ENCODE measurements around the gene XPR1. TPM values are rescaled to one million over a fixed set of nuclear protein-coding genes. Genes with fewer than 3 reads are reported as not detected.

The XPR1 gene
- total RNA-seq, 1 donor from 2014 or later: 35.2 TPM

DNA sequence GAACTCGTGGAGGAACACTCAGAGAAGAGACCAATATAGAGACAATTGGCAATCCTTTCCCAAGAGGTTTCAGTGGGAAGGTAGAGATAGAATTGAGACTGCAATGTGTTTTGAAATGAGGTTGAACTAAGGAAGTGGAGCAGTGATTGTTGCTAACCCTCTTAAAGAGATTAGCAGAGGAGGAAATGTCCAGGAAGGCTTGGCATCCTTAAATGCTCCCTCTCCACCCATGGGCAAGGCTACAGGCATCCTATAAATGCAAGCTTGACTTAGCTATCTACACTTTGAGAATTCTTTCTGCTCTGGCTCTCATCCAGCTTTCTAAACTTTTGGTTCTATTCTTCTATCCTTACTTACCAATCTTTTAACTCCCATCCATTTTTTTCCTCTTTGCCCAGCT lies 30.3 kb upstream of the XPR1 start:
- TF ChIP-seq, protein P1, sequence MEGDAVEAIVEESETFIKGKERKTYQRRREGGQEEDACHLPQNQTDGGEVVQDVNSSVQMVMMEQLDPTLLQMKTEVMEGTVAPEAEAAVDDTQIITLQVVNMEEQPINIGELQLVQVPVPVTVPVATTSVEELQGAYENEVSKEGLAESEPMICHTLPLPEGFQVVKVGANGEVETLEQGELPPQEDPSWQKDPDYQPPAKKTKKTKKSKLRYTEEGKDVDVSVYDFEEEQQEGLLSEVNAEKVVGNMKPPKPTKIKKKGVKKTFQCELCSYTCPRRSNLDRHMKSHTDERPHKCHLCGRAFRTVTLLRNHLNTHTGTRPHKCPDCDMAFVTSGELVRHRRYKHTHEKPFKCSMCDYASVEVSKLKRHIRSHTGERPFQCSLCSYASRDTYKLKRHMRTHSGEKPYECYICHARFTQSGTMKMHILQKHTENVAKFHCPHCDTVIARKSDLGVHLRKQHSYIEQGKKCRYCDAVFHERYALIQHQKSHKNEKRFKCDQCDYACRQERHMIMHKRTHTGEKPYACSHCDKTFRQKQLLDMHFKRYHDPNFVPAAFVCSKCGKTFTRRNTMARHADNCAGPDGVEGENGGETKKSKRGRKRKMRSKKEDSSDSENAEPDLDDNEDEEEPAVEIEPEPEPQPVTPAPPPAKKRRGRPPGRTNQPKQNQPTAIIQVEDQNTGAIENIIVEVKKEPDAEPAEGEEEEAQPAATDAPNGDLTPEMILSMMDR (IDR thresholded peaks at IDR 0.05; ENCODE audit: insufficient read depth, low read depth, low read length): no peak
- TF ChIP-seq EZH2 (IDR thresholded peaks at IDR 0.05; ENCODE audit: insufficient read depth, low read length): no peak

DNA sequence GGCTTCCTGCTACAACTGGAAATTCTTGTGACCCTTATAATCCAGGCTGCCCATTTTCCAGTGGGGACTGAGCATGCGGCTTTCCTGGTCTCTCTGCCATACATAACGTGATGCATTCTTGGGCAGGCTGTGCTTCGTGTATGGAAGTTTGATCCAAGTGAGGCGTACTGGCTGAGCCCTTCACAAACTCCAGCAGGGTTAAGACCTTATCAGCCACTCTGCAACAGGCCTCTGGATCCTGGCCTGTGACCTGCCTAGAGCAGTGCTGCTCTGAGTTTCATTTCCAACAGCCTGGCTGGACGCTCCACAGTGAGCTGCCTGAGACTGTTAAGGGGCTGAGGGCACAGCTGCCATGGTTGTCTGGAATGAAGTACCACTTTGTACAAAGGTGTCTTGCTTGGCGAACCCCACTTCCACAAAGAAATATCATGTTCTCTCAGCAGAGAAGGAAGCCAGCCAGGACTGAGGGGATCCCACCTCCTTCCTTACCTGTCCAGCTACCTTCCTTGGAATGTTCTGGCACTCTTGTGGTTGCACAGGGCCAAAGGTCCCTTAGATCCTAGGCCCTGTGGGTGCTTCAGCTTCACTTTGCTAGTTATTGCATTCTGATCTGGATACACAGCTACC lies 28.5 kb upstream of the XPR1 start:
- Histone ChIP-seq H2AFZ (ENCODE audit: low read depth, low read length) (no peak overlapping the region), H3K4me3 (ENCODE audit: insufficient read depth, low read depth, low read length) (no peak overlapping the region), H3K27me3 (ENCODE audit: insufficient read depth, low read length) (peaks cover 2% of the 10 kb centered on the region), H4K20me1 (ENCODE audit: insufficient read depth, low read length) (no peaks in the 10 kb centered on the region), H3K4me1 (ENCODE audit: insufficient read depth, low read length) (no peaks in the 10 kb centered on the region), H3K9me3 (ENCODE audit: insufficient read depth, low read depth, low read length) (no peaks in the 10 kb centered on the region), H3K79me2 (ENCODE audit: insufficient read depth, low read length) (no peaks in the 10 kb centered on the region), H3K4me2 (ENCODE audit: low read length) (no peak overlapping the region), H3K9ac (ENCODE audit: low read length) (no peak overlapping the region), H3K36me3 (ENCODE audit: insufficient read depth, low read length) (no peaks in the 10 kb centered on the region), H3K27ac (ENCODE audit: low read depth, low read length) (no peak overlapping the region)
- TF ChIP-seq EZH2 (IDR thresholded peaks at IDR 0.05; ENCODE audit: insufficient read depth, low read length): no peak
- TF ChIP-seq, protein P1 (IDR thresholded peaks at IDR 0.05; ENCODE audit: insufficient read depth, low read depth, low read length): no peak
- Mint-ChIP-seq H3K36me3 (ENCODE audit: low read depth, unreplicated experiment) (no peaks in the 10 kb centered on the region), H3K4me1 (ENCODE audit: low read depth, unreplicated experiment) (peaks cover 9% of the 10 kb centered on the region), H3K27me3 (ENCODE audit: low read depth, unreplicated experiment) (peaks cover 22% of the 10 kb centered on the region), H3K9me3 (ENCODE audit: unreplicated experiment) (peaks cover 2% of the 10 kb centered on the region), H3K27ac (ENCODE audit: unreplicated experiment) (no peak overlapping the region), H3K4me3 (ENCODE audit: unreplicated experiment) (no peak overlapping the region)
- DNase-seq (ENCODE audit: low read depth): no peak
- no peak for FAIRE-seq

More for the DNA sequence above, 30.3 kb upstream of the XPR1 start:
- Histone ChIP-seq H3K4me3 (ENCODE audit: insufficient read depth, low read depth, low read length) (no peak overlapping the region), H3K9me3 (ENCODE audit: insufficient read depth, low read depth, low read length) (no peaks in the 10 kb centered on the region), H2AFZ (ENCODE audit: low read depth, low read length) (no peak overlapping the region), H3K27me3 (ENCODE audit: insufficient read depth, low read length) (no peaks in the 10 kb centered on the region), H3K27ac (ENCODE audit: low read depth, low read length) (no peak overlapping the region), H3K9ac (ENCODE audit: low read length) (no peak overlapping the region), H3K4me1 (ENCODE audit: insufficient read depth, low read length) (no peaks in the 10 kb centered on the region), H3K4me2 (ENCODE audit: low read length) (no peak overlapping the region), H3K79me2 (ENCODE audit: insufficient read depth, low read length) (no peaks in the 10 kb centered on the region), H3K36me3 (ENCODE audit: insufficient read depth, low read length) (no peaks in the 10 kb centered on the region), H4K20me1 (ENCODE audit: insufficient read depth, low read length) (no peaks in the 10 kb centered on the region)
- Mint-ChIP-seq H3K27ac (ENCODE audit: unreplicated experiment) (no peak overlapping the region), H3K4me3 (ENCODE audit: unreplicated experiment) (no peak overlapping the region), H3K9me3 (ENCODE audit: unreplicated experiment) (peaks cover 2% of the 10 kb centered on the region), H3K4me1 (ENCODE audit: low read depth, unreplicated experiment) (peaks cover 14% of the 10 kb centered on the region), H3K36me3 (ENCODE audit: low read depth, unreplicated experiment) (no peaks in the 10 kb centered on the region), H3K27me3 (ENCODE audit: low read depth, unreplicated experiment) (peaks cover 22% of the 10 kb centered on the region)
- DNase-seq (ENCODE audit: low read depth) (no peak), FAIRE-seq (no peak)

DNA sequence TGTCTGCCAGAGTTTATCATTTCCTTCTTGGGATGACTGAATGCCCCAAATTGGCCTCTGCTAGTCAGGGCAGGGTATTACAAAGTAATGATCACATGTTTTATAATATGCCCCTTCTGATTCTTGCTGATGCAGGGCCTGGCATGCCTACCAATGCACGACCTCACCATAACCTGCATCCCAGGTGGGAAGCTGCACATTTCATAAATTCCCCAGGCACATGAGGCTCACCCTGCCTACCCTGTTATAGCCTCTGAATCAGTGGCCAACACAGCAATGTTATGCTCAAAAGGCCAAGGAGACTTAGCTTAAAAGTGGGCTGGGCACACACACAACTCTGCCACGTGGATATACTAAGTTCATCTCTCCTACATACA lies 28.0 kb upstream of the XPR1 start:
- Histone ChIP-seq H4K20me1 (ENCODE audit: insufficient read depth, low read length) (no peaks in the 10 kb centered on the region), H3K36me3 (ENCODE audit: insufficient read depth, low read length) (no peaks in the 10 kb centered on the region), H3K4me3 (ENCODE audit: insufficient read depth, low read depth, low read length) (no peak overlapping the region), H3K27ac (ENCODE audit: low read depth, low read length) (no peak overlapping the region), H3K4me1 (ENCODE audit: insufficient read depth, low read length) (no peaks in the 10 kb centered on the region), H3K4me2 (ENCODE audit: low read length) (no peak overlapping the region), H3K9ac (ENCODE audit: low read length) (no peak overlapping the region), H2AFZ (ENCODE audit: low read depth, low read length) (no peak overlapping the region), H3K27me3 (ENCODE audit: insufficient read depth, low read length) (peaks cover 2% of the 10 kb centered on the region), H3K9me3 (ENCODE audit: insufficient read depth, low read depth, low read length) (no peaks in the 10 kb centered on the region), H3K79me2 (ENCODE audit: insufficient read depth, low read length) (no peaks in the 10 kb centered on the region)
- DNase-seq (ENCODE audit: low read depth): no peak
- no peak overlapping the region for H3K27ac Mint-ChIP-seq (ENCODE audit: unreplicated experiment)
- peaks cover 2% of the 10 kb centered on the region for H3K9me3 Mint-ChIP-seq (ENCODE audit: unreplicated experiment)
- no peak for FAIRE-seq
- no peaks in the 10 kb centered on the region for H3K36me3 Mint-ChIP-seq (ENCODE audit: low read depth, unreplicated experiment)
- no peak overlapping the region for H3K4me3 Mint-ChIP-seq (ENCODE audit: unreplicated experiment)
- peaks cover 22% of the 10 kb centered on the region for H3K27me3 Mint-ChIP-seq (ENCODE audit: low read depth, unreplicated experiment)
- TF ChIP-seq, protein P1 (IDR thresholded peaks at IDR 0.05; ENCODE audit: insufficient read depth, low read depth, low read length): no peak
- TF ChIP-seq EZH2 (IDR thresholded peaks at IDR 0.05; ENCODE audit: insufficient read depth, low read length): no peak
- peaks cover 4% of the 10 kb centered on the region for H3K4me1 Mint-ChIP-seq (ENCODE audit: low read depth, unreplicated experiment)
